H1 (cell line): Measurements from ENCODE around the gene IARS2. TPM values are rescaled to one million over a fixed set of nuclear protein-coding genes. Genes with fewer than 3 reads are reported as not detected.

Experiments
- CTCF ChIA-PET: fragments of 300-600 bp; sonication (Branson Sonifier 250); formaldehyde crosslinking; loops from one replicate; lab custom pipeline; 2021; ENCODE audit not compliant: partially characterized antibody; lab: Charles Lee
- POLR2A ChIA-PET: fragments of 300-600 bp; sonication (Branson Sonifier 250); formaldehyde crosslinking; loops from one replicate; lab custom pipeline; 2021; ENCODE audit warnings: inconsistent platforms; ENCODE audit not compliant: partially characterized antibody; lab: Charles Lee
- DNase-seq, 2 experiments: peaks; one replicate each; pipeline versions ENCODE4 v3.0.0 to v3.0.0-alpha.2; 2010 to 2022; ENCODE audit warnings: low spot score in 2 of 2, low read depth in 1 of 2, mixed read lengths in 1 of 2
- FAIRE-seq: peaks from 2 replicates; lab custom pipeline; 2011; peaks lifted over from hg19 to GRCh38; lab: Jason Lieb, UNC
- H2AFZ ChIP-seq: 2 replicates; pipeline ENCODE4 v1.8.1; 2012; ENCODE audit warnings: low read length, inconsistent platforms
- H2AK5ac ChIP-seq: 2 replicates; pipeline ENCODE4 v1.6.1; 2013; ENCODE audit warnings: low read depth, low read length
- H2BK120ac ChIP-seq: replicated peaks from 2 replicates; pipeline ENCODE3; 2013; ENCODE audit warnings: low read depth, low read length, inconsistent platforms
- H2BK12ac ChIP-seq: 2 replicates; pipeline ENCODE4 v1.6.1; 2013; ENCODE audit warnings: low read depth, low read length
- H2BK15ac ChIP-seq: 2 replicates; pipeline ENCODE4 v1.6.1; 2013; ENCODE audit warnings: low read length
- H2BK20ac ChIP-seq: 2 replicates; pipeline ENCODE4 v1.6.1; 2013; ENCODE audit warnings: low read length
- H2BK5ac ChIP-seq: 2 replicates; pipeline ENCODE4 v1.6.1; 2013; ENCODE audit warnings: low read depth, low read length
- H3K14ac ChIP-seq: 2 replicates; pipeline ENCODE4 v1.6.1; 2013; ENCODE audit warnings: inconsistent platforms; ENCODE audit not compliant: insufficient read length
- H3K18ac ChIP-seq: 2 replicates; pipeline ENCODE4 v1.6.1; 2013; ENCODE audit warnings: low read length; ENCODE audit errors: extremely low read depth
- H3K23ac ChIP-seq: 2 replicates; pipeline ENCODE4 v1.6.1; 2013; ENCODE audit warnings: inconsistent platforms; ENCODE audit not compliant: insufficient read length
- H3K23me2 ChIP-seq: 2 replicates; pipeline ENCODE4 v1.6.1; 2013; ENCODE audit warnings: low read depth, low read length
- H3K27ac ChIP-seq: 2 replicates; pipeline ENCODE4 v1.6.1; 2011; ENCODE audit warnings: low read depth, low read length, inconsistent platforms
- H3K27me3 ChIP-seq, 4 experiments: replicated peaks in 1 of 4; 1 replicate in 1 of 4; 2 replicates in 3 of 4; pipeline versions ENCODE4 v1.6.1 to v1.8.1; 2011 to 2013; ENCODE audit warnings: low read length in 3 of 4, mild to moderate bottlenecking in 3 of 4, inconsistent platforms in 2 of 4, mixed read lengths in 2 of 4, moderate library complexity in 1 of 4; ENCODE audit not compliant: control insufficient read depth in 3 of 4, insufficient read depth in 3 of 4; ENCODE audit errors: extremely low read depth in 1 of 4
- H3K36me3 ChIP-seq, 4 experiments: 2 replicates each; pipeline versions ENCODE4 v1.6.1 to v1.8.1; 2011 to 2013; ENCODE audit warnings: mild to moderate bottlenecking in 4 of 4, low read length in 3 of 4, moderate library complexity in 2 of 4, control low read depth in 1 of 4, inconsistent platforms in 1 of 4; ENCODE audit not compliant: insufficient read depth in 4 of 4, control insufficient read depth in 2 of 4
- H3K4ac ChIP-seq: replicated peaks from 2 replicates; pipeline ENCODE3; 2013; ENCODE audit warnings: low read length, low read depth, mixed read lengths, inconsistent platforms; ENCODE audit not compliant: insufficient read length
- H3K4me1 ChIP-seq, 4 experiments: replicated peaks in 1 of 4; 1 replicate in 1 of 4; 2 replicates in 3 of 4; pipeline versions ENCODE4 v1.6.1 to v1.8.1; 2011 to 2013; ENCODE audit warnings: low read length in 3 of 4, inconsistent platforms in 2 of 4, mixed read lengths in 1 of 4; ENCODE audit not compliant: insufficient read depth in 4 of 4, control insufficient read depth in 3 of 4
- H3K4me2 ChIP-seq, 2 experiments: 2 replicates each; pipeline versions ENCODE4 v1.6.1 to v1.8.1; 2011 to 2013; ENCODE audit warnings: low read depth in 2 of 2, low read length in 2 of 2, control low read depth in 1 of 2, inconsistent platforms in 1 of 2, mild to moderate bottlenecking in 1 of 2; ENCODE audit not compliant: insufficient read depth in 1 of 2
- H3K4me3 ChIP-seq, 4 experiments: fragments of 200-600, 300-600 bp in 1 of 4; sonication (generic), shearing (Covaris generic), sonication (Bioruptor Twin) in 1 of 4; 2 replicates each; pipeline versions ENCODE4 v1.5.1 to v1.8.1; 2011 to 2016; ENCODE audit warnings: low read length in 4 of 4, low read depth in 3 of 4, control low read depth in 2 of 4, inconsistent platforms in 2 of 4, mild to moderate bottlenecking in 2 of 4, mixed read lengths in 1 of 4, moderate library complexity in 1 of 4; ENCODE audit not compliant: insufficient read depth in 2 of 4; ENCODE audit errors: extremely low read depth in 1 of 4
- H3K56ac ChIP-seq: replicated peaks from 2 replicates; pipeline ENCODE3; 2013; ENCODE audit warnings: low read depth, mild to moderate bottlenecking, mixed read lengths, low read length, inconsistent platforms; ENCODE audit not compliant: insufficient read length
- H3K79me1 ChIP-seq: 2 replicates; pipeline ENCODE4 v1.6.1; 2013; ENCODE audit warnings: low read depth, low read length, control low read depth
- H3K79me2 ChIP-seq, 2 experiments: 2 replicates each; pipeline versions ENCODE4 v1.6.1 to v1.8.1; 2012 to 2013; ENCODE audit warnings: low read length in 2 of 2, mild to moderate bottlenecking in 2 of 2, inconsistent platforms in 1 of 2; ENCODE audit not compliant: insufficient read depth in 2 of 2, control insufficient read depth in 1 of 2
- H3K9ac ChIP-seq, 4 experiments: replicated peaks in 1 of 4; 1 replicate in 1 of 4; 2 replicates in 3 of 4; pipeline versions ENCODE4 v1.6.1 to v1.8.1; 2011 to 2013; ENCODE audit warnings: low read depth in 3 of 4, low read length in 3 of 4, control low read depth in 2 of 4, mild to moderate bottlenecking in 2 of 4, moderate library complexity in 2 of 4, inconsistent platforms in 1 of 4; ENCODE audit errors: extremely low read depth in 1 of 4
- H3K9me3 ChIP-seq, 2 experiments: 2 replicates each; pipeline versions ENCODE4 v1.6.1 to v1.8.1; 2012 to 2013; ENCODE audit warnings: mild to moderate bottlenecking in 2 of 2, moderate library complexity in 2 of 2, control low read depth in 1 of 2, inconsistent platforms in 1 of 2, low read depth in 1 of 2, low read length in 1 of 2, mixed read lengths in 1 of 2; ENCODE audit not compliant: insufficient read depth in 2 of 2
- H4K20me1 ChIP-seq, 2 experiments: replicated peaks in 1 of 2; 2 replicates each; pipeline versions ENCODE3 to v1.8.1; 2011 to 2013; ENCODE audit warnings: inconsistent platforms in 2 of 2, low read length in 2 of 2, mild to moderate bottlenecking in 1 of 2; ENCODE audit not compliant: insufficient read depth in 2 of 2, control insufficient read depth in 1 of 2
- H4K5ac ChIP-seq: 2 replicates; pipeline ENCODE4 v1.6.1; 2013; ENCODE audit warnings: low read length, low read depth, mixed read lengths, inconsistent platforms; ENCODE audit not compliant: insufficient read length
- H4K8ac ChIP-seq: 2 replicates; pipeline ENCODE4 v1.8.0; 2013; ENCODE audit warnings: mild to moderate bottlenecking, moderate library complexity, low read length, inconsistent platforms; ENCODE audit not compliant: insufficient read depth; ENCODE audit errors: extremely low read depth
- H4K91ac ChIP-seq: replicated peaks from 2 replicates; pipeline ENCODE3; 2013; ENCODE audit warnings: low read length, mixed read lengths, inconsistent platforms; ENCODE audit not compliant: insufficient read length
- CTCF ChIP-seq, 3 experiments: IDR thresholded peaks; 1 replicate in 2 of 3; 2 replicates in 1 of 3; pipeline versions ENCODE4 v1.5.1 to v1.6.1; 2011; ENCODE audit warnings: low read length in 3 of 3, mild to moderate bottlenecking in 3 of 3, inconsistent platforms in 2 of 3, low read depth in 1 of 3, moderate library complexity in 1 of 3; ENCODE audit not compliant: insufficient read depth in 1 of 3; ENCODE audit errors: control extremely low read depth in 1 of 3
- EZH2 ChIP-seq: fragments of 200-600 bp; sonication (generic); IDR thresholded peaks from 2 replicates; pipeline ENCODE4 v1.7.1; 2012; ENCODE audit warnings: low read depth, mild to moderate bottlenecking, moderate library complexity, low read length, inconsistent platforms; ENCODE audit not compliant: severe bottlenecking
- HDAC6 ChIP-seq: IDR thresholded peaks from one replicate; pipeline ENCODE4 v1.7.1; 2012; ENCODE audit warnings: low read depth, mild to moderate bottlenecking, inconsistent platforms, low read length, moderate library complexity
- NANOG ChIP-seq: IDR thresholded peaks from 2 replicates; pipeline ENCODE4 v1.6.1; 2011; ENCODE audit warnings: low read length, low read depth, mild to moderate bottlenecking, inconsistent platforms; ENCODE audit not compliant: insufficient read depth, poor library complexity, severe bottlenecking
- polyA plus RNA-seq, 7 experiments: library from polyadenylated mRNA; depleted of rRNA in 3 of 7; stranded (reverse) in 5 of 7; unstranded in 2 of 7; fragments of >200 nt in 5 of 7; fragments of 200-250 nt in 2 of 7; gene quantifications; 1 replicate in 5 of 7; 2 replicates in 1 of 7; 4 replicates in 1 of 7; pipeline versions ENCODE4 v1.2.1 to v1.2.3, GENCODE V29; 2011 to 2013; ENCODE audit warnings: missing spikeins in 2 of 7, mixed read lengths in 2 of 7
- total RNA-seq: library from RNA; stranded (reverse); fragmentation: NEBNext Ultra II Directional; extraction: Animal tissue kit (Norgen Biotek cat#: 25700); gene quantifications from 2 replicates; pipeline ENCODE4 v1.2.1, GENCODE V29; 2021

IARS2 gene
- total and polyA plus RNA-seq, 2 of the 8 experiments (the other 6 are each of a cell fraction or from before 2014, with no cell fraction given): 15.0 to 69.8 TPM

DNA sequence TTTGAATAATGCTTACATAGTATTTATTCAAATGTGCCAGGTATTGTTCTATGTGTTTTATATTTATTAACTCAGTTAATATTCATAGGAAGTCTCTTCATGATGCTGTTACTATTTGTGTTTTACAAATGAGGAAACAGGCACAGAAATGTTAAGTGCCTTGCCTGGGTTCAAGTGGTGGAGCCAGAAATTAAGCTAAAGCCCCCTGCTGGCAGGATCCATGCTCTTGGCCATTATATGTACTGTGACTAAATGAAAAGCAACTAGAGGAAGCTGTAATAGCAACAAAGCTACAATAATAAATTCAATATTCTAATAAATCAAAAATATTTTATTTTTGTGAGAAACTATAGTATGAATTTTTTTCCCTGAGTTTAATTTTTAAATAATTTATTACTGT lies 30.0 kb downstream of the IARS2 start:
- peaks cover 0 to 3% (median 0%) of the 10 kb centered on the region in 4 experiments; a peak in 2 of 7 replicates for H3K4me1 ChIP-seq
- H4K91ac ChIP-seq: no peak overlapping the region
- no peak overlapping the region for H2BK5ac ChIP-seq
- no peaks in the 10 kb centered on the region; the same call in 1 of the 2 replicates for H3K79me1 ChIP-seq
- no peak overlapping the region for H3K4ac ChIP-seq
- no peak overlapping the region for H2BK20ac ChIP-seq
- H3K14ac ChIP-seq: no peak overlapping the region
- ChIA-PET CTCF (interaction anchor here (0.6 to 4.6 kb wide), 10 partner anchors 8 to 288 kb away, joined by 3 to 38 read pairs (median 4); no protein-coding TSS in a partner anchor), POLR2A (interaction anchor here (1.2 kb wide), 1 partner anchor 13 kb away, joined by 3 read pairs; no protein-coding TSS in a partner anchor)
- no peaks in the 10 kb centered on the region for H3K79me2 ChIP-seq
- H3K23me2 ChIP-seq: no peaks in the 10 kb centered on the region
- H2BK120ac ChIP-seq: no peak overlapping the region
- no peak overlapping the region for H2BK12ac ChIP-seq
- H3K4me2 ChIP-seq: no peak overlapping the region
- no peak overlapping the region for H3K27ac ChIP-seq
- H4K5ac ChIP-seq: no peak overlapping the region
- no peak overlapping the region for H3K4me3 ChIP-seq
- no peak overlapping the region for H3K9ac ChIP-seq
- FAIRE-seq: no peak
- no peak overlapping the region for H3K56ac ChIP-seq
- H2AFZ ChIP-seq: no peak overlapping the region
- no peak overlapping the region for H4K8ac ChIP-seq
- H2BK15ac ChIP-seq: no peak overlapping the region
- no peak overlapping the region for H3K18ac ChIP-seq
- TF ChIP-seq CTCF (IDR thresholded peaks at IDR 0.05; ENCODE audit: control extremely low read depth in 1 of 3, insufficient read depth in 1 of 3, low read depth in 1 of 3, low read length in 3 of 3) (peak in 2 of 3 experiments; percentile 21 to 22; a peak in 2 of 4 replicates), EZH2 (no peak), NANOG (no peak), HDAC6 (no peak)
- no peak overlapping the region for H3K23ac ChIP-seq
- peaks cover 0 to 16% (median 5%) of the 10 kb centered on the region in 4 experiments; a peak in 3 of 8 replicates for H3K36me3 ChIP-seq
- H4K20me1 ChIP-seq: peaks cover 0 to 1% of the 10 kb centered on the region in 2 experiments
- H2AK5ac ChIP-seq: no peak overlapping the region
- no peaks in the 10 kb centered on the region for H3K27me3 ChIP-seq
- DNase-seq: no peak
- H3K9me3 ChIP-seq: no peaks in the 10 kb centered on the region
